Smooth muscle cell (in vitro differentiated cells): ENCODE results near the gene SMPX. TPM values are rescaled to one million over a fixed set of nuclear protein-coding genes. Genes with fewer than 3 reads are reported as not detected.

Experiments used
- DNase-seq: peaks from one replicate; lab custom pipeline; 2025; ENCODE audit not compliant: unreplicated experiment; lab: John Stamatoyannopoulos, UW
- H2AFZ ChIP-seq: fragments of 200-600 bp; sonication (generic); 2 replicates; pipeline ENCODE4 v1.6.0; 2016; ENCODE audit warnings: antibody characterized with exemption, low read depth, mild to moderate bottlenecking
- H3F3A ChIP-seq: fragments of 200-600 bp; sonication (generic); 2 replicates; pipeline ENCODE4 v1.6.0; 2017; ENCODE audit warnings: antibody characterized with exemption, low read depth
- H3K27ac ChIP-seq: fragments of 200-600 bp; sonication (generic); 2 replicates; pipeline ENCODE4 v1.5.1; 2016; ENCODE audit warnings: low read depth, mild to moderate bottlenecking
- H3K27me3 ChIP-seq: fragments of 200-600 bp; sonication (generic); 2 replicates; pipeline ENCODE4 v1.6.1; 2016; ENCODE audit warnings: low read depth, mild to moderate bottlenecking
- H3K36me3 ChIP-seq: fragments of 200-600 bp; sonication (generic); 2 replicates; pipeline ENCODE4 v1.5.1; 2016; ENCODE audit warnings: low read depth
- H3K4me1 ChIP-seq: fragments of 200-600 bp; sonication (generic); 2 replicates; pipeline ENCODE4 v1.5.1; 2016; ENCODE audit warnings: low read depth
- H3K4me2 ChIP-seq: fragments of 200-600 bp; sonication (generic); 2 replicates; pipeline ENCODE4 v1.6.0; 2016; ENCODE audit warnings: mild to moderate bottlenecking
- H3K4me3 ChIP-seq: fragments of 200-600 bp; sonication (generic); 2 replicates; pipeline ENCODE4 v1.5.1; 2016; ENCODE audit warnings: mild to moderate bottlenecking
- H3K79me2 ChIP-seq: fragments of 200-600 bp; sonication (generic); 2 replicates; pipeline ENCODE4 v1.6.0; 2016; ENCODE audit warnings: low read depth, mild to moderate bottlenecking
- H3K9ac ChIP-seq: fragments of 200-600 bp; sonication (generic); 2 replicates; pipeline ENCODE4 v1.6.0; 2016; ENCODE audit warnings: low read depth
- H3K9me3 ChIP-seq: fragments of 200-600 bp; sonication (generic); replicated peaks from 2 replicates; pipeline ENCODE4 v1.5.1; 2016; ENCODE audit warnings: low read depth
- H4K20me1 ChIP-seq: fragments of 200-600 bp; sonication (generic); 2 replicates; pipeline ENCODE4 v1.6.0; 2016; ENCODE audit warnings: low read depth
- WGBS: methylation state at CpG from one replicate; pipeline ENCODE4 v1.1.7; 2016; ENCODE audit warnings: low lambda C conversion rate; 5-methylcytosine and 5-hydroxymethylcytosine counted together
- polyA plus RNA-seq: library from polyadenylated mRNA; unstranded; fragments of >200 nt; fragmentation: Nextera tagmentation; extraction: Ambion mirVana; gene quantifications from 2 replicates; pipeline ENCODE4 v1.2.1, GENCODE V29; 2016
- total RNA-seq: library from RNA; depleted of rRNA; stranded (reverse); fragments of >200 nt; gene quantifications from 2 replicates; pipeline ENCODE4 v1.2.3, GENCODE V29; 2014
- TF ChIP-seq, protein P1 (sequence below): fragments of 200-600 bp; sonication (generic); IDR thresholded peaks from 2 replicates; pipeline ENCODE4 v1.5.1; 2017; ENCODE audit warnings: borderline replicate concordance, mild to moderate bottlenecking, antibody characterized with exemption; ENCODE audit not compliant: insufficient read depth, poor library complexity, severe bottlenecking

Gene SMPX
- total and polyA plus RNA-seq, 2 experiments from 2014 or later = 0.37 TPM; not detected in 1

- no peak overlapping the region for H3K4me3 ChIP-seq
- WGBS = 72% methylated on average over 10 of the region's 10 CpGs
- no peaks in the 10 kb centered on the region for H3K27me3 ChIP-seq
- no peaks in the 10 kb centered on the region for H3K79me2 ChIP-seq
- no peak overlapping the region for H3K4me2 ChIP-seq
- no peaks in the 10 kb centered on the region for H3K4me1 ChIP-seq
- no peaks in the 10 kb centered on the region for H3F3A ChIP-seq
- H3K9ac ChIP-seq = no peak overlapping the region
- no peak overlapping the region for H2AFZ ChIP-seq
- TF ChIP-seq, protein P1, sequence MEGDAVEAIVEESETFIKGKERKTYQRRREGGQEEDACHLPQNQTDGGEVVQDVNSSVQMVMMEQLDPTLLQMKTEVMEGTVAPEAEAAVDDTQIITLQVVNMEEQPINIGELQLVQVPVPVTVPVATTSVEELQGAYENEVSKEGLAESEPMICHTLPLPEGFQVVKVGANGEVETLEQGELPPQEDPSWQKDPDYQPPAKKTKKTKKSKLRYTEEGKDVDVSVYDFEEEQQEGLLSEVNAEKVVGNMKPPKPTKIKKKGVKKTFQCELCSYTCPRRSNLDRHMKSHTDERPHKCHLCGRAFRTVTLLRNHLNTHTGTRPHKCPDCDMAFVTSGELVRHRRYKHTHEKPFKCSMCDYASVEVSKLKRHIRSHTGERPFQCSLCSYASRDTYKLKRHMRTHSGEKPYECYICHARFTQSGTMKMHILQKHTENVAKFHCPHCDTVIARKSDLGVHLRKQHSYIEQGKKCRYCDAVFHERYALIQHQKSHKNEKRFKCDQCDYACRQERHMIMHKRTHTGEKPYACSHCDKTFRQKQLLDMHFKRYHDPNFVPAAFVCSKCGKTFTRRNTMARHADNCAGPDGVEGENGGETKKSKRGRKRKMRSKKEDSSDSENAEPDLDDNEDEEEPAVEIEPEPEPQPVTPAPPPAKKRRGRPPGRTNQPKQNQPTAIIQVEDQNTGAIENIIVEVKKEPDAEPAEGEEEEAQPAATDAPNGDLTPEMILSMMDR = no peak
- no peaks in the 10 kb centered on the region for H3K9me3 ChIP-seq
- H4K20me1 ChIP-seq = no peaks in the 10 kb centered on the region
- no peak for DNase-seq
- no peak overlapping the region for H3K27ac ChIP-seq
- H3K36me3 ChIP-seq = no peaks in the 10 kb centered on the region
Measured at GRCh38 chrX:21770631-21771321, 12.9 kb upstream of the SMPX start.

- Histone ChIP-seq H3K36me3 (no peaks in the 10 kb centered on the region), H3K4me1 (no peaks in the 10 kb centered on the region), H3K9ac (no peak overlapping the region), H3K4me2 (no peak overlapping the region), H3K79me2 (no peaks in the 10 kb centered on the region), H4K20me1 (no peaks in the 10 kb centered on the region), H3K27ac (no peak overlapping the region), H3K4me3 (no peak overlapping the region), H3K9me3 (no peaks in the 10 kb centered on the region), H3F3A (no peaks in the 10 kb centered on the region), H2AFZ (no peak overlapping the region), H3K27me3 (no peaks in the 10 kb centered on the region)
- TF ChIP-seq, protein P1 = no peak
- DNase-seq = no peak
Measured at GRCh38 chrX:21766101-21766500, 8.2 kb upstream of the SMPX start.

DNA sequence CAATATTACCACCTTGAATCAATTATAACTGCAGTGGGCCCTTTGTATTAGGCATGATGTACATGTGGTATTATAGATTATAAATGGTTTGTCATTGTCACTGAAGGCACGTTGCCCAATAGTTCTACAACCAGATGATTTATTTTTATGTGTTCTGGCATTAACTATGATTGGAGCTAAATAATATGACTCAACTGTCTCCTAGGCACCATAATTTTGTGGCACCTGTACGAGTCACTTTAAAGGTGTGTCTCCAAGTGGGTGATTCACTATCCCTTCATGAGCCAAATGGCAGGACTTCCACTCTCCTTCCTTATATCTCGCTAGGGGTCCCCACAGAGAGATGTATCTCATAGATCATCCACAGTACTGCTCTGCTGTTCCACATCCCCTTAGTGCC is 6.1 kb upstream of the SMPX start:
- no peaks in the 10 kb centered on the region for H4K20me1 ChIP-seq
- H3K4me2 ChIP-seq = no peak overlapping the region
- no peak overlapping the region for H3K27ac ChIP-seq
- no peaks in the 10 kb centered on the region for H3K36me3 ChIP-seq
- H3K9ac ChIP-seq = no peak overlapping the region
- no peak overlapping the region for H2AFZ ChIP-seq
- TF ChIP-seq, protein P1 = no peak
- 59% methylated on average over 3 of the region's 3 CpGs for WGBS
- H3K79me2 ChIP-seq = no peaks in the 10 kb centered on the region
- H3K4me3 ChIP-seq = no peak overlapping the region
- DNase-seq = no peak
- H3K9me3 ChIP-seq = no peaks in the 10 kb centered on the region
- H3K27me3 ChIP-seq = no peaks in the 10 kb centered on the region
- no peaks in the 10 kb centered on the region for H3F3A ChIP-seq
- no peaks in the 10 kb centered on the region for H3K4me1 ChIP-seq

- 88% methylated on average over 1 of the region's 1 CpG for WGBS
- Histone ChIP-seq H3K27ac (no peak overlapping the region), H3K4me2 (no peak overlapping the region), H3K9ac (no peak overlapping the region), H4K20me1 (no peaks in the 10 kb centered on the region), H3K79me2 (no peaks in the 10 kb centered on the region), H3F3A (no peaks in the 10 kb centered on the region), H3K4me1 (no peaks in the 10 kb centered on the region), H3K4me3 (no peak overlapping the region), H3K27me3 (no peaks in the 10 kb centered on the region), H3K36me3 (no peaks in the 10 kb centered on the region), H2AFZ (no peak overlapping the region), H3K9me3 (no peaks in the 10 kb centered on the region)
- TF ChIP-seq, protein P1 = no peak
- no peak for DNase-seq
Measured at GRCh38 chrX:21758488-21758887, 572 bp upstream of the SMPX start.
